Liver (tissue), 2 donors: ENCODE measurements around the gene ENPP7.

Source experiments
- YY1 ChIP-seq: IDR thresholded peaks from 2 replicates; pipeline ENCODE4 v1.6.1; 2016; ENCODE audit warnings: antibody characterized with exemption, mild to moderate bottlenecking
- TF ChIP-seq, protein P1 (sequence below): fragments of 150-350 bp; IDR thresholded peaks from 2 replicates; pipeline ENCODE4 v1.5.1; 2017; ENCODE audit warnings: improper control_type of control experiment, low read depth, low read length; ENCODE audit not compliant: missing input control
- donor health status: healthy.

DNA sequence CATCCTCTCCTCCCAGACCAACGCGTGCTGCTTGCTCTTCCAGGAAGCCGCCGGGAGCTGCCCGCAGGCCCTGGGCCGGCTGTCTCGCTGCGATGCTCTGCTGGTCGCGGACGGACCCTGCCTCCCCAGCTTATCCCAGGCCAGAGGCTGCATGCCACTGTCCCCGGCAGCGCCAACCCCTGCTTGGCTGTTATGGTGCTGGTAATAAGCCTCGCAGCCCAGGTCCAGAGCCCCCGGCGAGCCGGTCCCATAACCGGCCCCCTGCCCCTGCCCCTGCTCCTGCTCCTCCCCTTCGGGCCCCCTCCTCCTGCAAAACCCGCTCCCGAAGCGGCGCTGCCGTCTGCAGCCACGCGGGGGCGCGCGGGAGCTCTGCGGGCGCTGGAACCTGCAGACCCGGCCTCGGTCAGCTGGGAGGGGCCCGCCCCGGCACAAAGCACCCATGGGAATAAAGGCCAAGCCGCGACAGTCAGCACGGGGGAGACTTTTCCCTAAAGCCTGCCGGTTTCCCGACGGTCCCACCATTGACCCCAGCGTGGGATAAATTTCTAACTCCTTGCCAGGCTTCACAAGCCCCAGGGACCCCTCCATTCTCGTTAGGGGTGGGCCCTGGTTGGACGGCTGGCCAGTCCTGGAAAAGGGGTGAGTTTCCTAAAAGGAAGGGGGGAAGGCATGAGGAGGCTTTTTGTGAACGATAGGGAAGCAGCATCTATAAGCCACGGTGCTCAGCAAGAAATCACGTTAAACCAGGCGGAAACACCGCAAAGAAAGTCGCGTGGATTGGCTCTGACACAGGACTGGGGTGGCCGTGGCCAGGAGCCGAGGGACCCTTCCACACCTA lies 11.2 kb downstream of the ENPP7 start:
- TF ChIP-seq, protein P1, sequence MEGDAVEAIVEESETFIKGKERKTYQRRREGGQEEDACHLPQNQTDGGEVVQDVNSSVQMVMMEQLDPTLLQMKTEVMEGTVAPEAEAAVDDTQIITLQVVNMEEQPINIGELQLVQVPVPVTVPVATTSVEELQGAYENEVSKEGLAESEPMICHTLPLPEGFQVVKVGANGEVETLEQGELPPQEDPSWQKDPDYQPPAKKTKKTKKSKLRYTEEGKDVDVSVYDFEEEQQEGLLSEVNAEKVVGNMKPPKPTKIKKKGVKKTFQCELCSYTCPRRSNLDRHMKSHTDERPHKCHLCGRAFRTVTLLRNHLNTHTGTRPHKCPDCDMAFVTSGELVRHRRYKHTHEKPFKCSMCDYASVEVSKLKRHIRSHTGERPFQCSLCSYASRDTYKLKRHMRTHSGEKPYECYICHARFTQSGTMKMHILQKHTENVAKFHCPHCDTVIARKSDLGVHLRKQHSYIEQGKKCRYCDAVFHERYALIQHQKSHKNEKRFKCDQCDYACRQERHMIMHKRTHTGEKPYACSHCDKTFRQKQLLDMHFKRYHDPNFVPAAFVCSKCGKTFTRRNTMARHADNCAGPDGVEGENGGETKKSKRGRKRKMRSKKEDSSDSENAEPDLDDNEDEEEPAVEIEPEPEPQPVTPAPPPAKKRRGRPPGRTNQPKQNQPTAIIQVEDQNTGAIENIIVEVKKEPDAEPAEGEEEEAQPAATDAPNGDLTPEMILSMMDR: peak; percentile 81
- TF ChIP-seq YY1: no peak
